HG02642 (cell line): ENCODE results near the gene NPAS4.
A peak's percentile ranks its signal among the peaks of the same experiment; 100 is the strongest.
"Not testable (repeated sequence)": the region's sequence is repeated elsewhere in the genome, so short reads cannot be mapped to it uniquely, and the experiment has no call there.

Source experiments
- ATAC-seq: cut with Tn5 transposase; IDR thresholded peaks from one replicate; pipeline ENCODE4 v1.9.1; 2021; ENCODE audit warnings: mild to moderate bottlenecking; ENCODE audit not compliant: unreplicated experiment, poor library complexity

The NPAS4 gene

GRCh38 chr11:66420671-66421476 lies at the start of gene NPAS4:
TSS of gene NPAS4 (plus strand) at chr11:66421035. CDS start at chr11:66421180, 145 bp downstream.
- no peak for ATAC-seq

DNA sequence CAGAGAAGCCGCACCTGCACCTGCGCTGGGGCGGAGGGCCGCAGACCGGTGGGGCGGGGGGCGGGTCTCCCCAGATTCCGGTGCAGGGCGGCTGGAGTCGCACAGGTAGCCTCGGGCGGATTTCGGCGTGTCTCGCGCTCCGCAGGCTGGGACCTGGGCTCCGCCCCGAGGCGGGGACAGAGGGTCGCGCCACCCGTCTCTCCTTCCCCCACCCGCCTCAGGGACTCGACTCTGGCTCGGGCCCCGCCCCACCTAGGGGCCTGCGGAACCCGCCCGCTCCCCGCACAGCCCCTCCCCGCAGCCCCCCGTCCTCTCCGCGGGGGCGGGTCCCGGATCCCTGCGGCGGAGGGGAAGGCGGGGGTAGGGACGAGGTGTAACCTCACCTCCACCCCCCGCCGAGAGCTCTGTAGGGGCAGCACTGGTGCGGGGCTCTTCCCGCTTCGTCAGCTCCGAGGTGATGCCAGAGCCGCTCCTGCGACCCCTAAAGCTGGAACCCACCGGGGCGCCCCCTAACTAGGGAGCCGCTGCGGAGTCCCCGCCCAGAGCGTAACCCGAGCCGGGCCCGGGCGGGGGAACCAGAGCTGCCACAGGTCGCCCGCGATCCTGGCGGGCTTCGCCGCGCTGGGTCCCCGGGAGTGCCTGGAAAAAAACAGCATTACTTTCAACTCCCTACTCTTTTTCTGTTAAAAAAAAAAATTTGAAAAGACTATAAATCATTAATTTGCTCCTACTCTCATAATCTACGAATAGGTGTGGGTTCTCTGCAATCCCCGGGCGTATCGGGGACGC lies 49.0 kb upstream of the NPAS4 start, which contains the start of gene SLC29A2:
Gene SLC29A2 (minus strand): TSS at position 134 of the 789 bp plus-strand sequence. CDS start 169 bp downstream, outside the sequence.
- ATAC-seq: peak; percentile 46

GRCh38 chr11:66373265-66373664 lies 47.6 kb upstream of the NPAS4 start:
- no peak for ATAC-seq

- ATAC-seq: not testable (repeated sequence)
Observed at GRCh38 chr11:66373690-66374287, 47.0 kb upstream of the NPAS4 start.

DNA sequence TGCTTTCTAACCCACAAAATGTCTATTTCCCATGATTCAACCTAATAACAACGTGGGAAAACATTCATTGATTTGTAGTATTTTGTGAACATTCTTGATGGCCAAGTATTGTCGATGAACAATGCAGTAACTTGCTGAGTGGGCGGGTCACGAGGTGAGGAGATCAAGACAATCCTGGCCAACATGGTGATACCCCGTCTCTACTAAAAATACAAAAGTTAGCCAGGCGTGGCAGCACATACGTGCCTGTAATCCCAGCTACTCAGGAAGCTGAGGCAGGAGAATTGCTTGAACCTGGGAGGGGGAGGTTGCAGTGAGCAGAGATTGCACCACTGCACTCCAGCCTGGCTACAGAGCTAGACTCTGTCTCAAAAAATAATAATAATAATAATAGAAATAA lies 40.6 kb upstream of the NPAS4 start:
- not testable (repeated sequence) for ATAC-seq

DNA sequence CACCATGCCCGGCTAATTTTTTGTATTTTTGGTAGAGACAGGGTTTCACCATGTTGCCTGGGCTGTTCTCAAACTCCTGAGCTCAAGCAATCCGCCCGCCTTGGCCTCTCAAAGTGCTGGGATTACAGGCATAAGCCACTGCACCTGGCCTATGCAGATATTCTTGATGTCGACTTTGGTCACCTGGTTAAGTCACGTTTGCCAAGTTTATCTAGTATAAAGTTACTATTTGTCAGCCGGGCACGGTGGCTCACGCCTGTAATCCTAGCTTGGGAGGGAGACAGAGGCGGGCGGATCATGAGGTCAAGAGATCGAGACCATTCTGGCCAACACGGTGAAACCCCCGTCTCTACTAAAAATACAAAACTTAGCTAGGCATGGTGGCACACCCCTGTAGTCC lies 36.5 kb upstream of the NPAS4 start:
- ATAC-seq: not testable (repeated sequence)

GRCh38 chr11:66386171-66387069 lies 34.4 kb upstream of the NPAS4 start:
- no peak for ATAC-seq

GRCh38 chr11:66388780-66389386 lies 32.0 kb upstream of the NPAS4 start:
- ATAC-seq: no peak

- no peak for ATAC-seq
Observed at GRCh38 chr11:66391322-66391721, 29.5 kb upstream of the NPAS4 start.

DNA sequence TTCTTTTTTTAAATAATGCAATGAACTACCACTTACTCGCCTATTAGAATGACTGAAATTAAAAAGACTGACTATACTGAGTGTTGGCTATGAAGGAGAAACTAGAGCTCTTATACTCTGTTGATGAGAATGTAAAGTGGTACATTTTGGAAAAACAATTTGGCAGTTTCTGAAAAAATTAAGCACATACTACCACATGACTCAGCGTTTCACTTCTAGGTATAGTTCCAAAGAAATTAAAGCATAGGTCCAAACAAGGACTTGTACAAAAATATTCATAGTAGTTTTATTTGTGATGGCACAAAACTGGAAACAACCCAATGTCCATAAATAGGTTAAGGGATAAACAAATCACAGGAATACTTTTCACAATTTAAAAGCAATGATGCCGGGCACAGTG lies 26.9 kb upstream of the NPAS4 start:
- no peak for ATAC-seq

DNA sequence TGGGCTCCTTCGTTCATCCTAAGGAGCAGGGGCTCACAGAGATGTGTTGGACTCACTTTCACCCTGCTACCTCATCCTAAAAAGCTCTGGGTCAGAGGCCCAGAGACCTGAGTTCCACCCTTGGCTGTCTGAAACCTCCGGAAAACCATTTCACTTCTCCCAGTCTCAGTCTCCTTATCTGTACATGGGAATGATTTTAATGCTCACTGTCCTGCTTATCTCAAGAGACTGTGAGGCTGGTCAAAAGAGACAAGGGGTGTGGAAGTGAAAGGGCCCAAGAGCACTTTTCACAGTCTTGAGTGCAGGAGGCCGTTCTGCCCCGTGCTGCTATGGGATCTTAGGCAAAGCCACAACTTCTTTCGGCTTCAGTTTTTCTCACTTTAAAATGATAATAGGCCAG lies 13.2 kb upstream of the NPAS4 start:
- no peak for ATAC-seq

DNA sequence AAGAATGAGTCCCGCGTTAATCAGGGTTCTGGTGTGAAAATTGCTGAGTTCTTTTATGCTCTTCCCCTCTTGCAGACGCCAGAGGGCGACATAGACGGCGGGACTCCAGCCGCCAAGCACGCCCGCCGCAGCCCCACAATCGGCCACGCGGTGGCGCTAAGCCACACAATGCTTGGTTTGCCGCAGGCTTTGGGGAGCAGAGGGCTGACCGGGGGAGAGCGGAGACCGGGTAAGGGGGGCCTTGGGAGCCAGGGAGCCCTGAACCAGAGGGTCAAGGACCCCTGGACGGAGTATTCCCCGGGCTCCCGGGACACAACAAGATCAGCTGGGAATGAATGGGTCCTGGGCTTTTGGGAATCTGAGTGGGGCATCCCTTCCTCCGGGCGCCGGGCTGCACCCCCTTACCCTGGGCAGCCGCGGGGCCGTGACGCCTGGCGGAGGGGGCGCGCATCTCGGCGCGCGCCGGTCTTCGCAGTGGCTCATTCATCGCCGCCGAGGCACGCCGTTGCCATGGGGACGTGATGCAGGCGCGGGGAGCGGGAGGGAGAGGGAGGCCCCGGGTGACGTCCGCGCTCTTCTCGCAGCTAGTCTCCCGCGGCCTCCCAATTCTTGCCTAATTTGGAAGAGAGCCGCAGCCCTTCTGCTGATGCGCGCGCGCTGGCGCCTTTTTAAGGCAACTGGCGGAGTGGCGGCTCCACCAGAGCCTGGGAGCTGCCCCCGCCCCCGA lies 12.2 kb upstream of the NPAS4 start:
- peak; percentile 72 for ATAC-seq

DNA sequence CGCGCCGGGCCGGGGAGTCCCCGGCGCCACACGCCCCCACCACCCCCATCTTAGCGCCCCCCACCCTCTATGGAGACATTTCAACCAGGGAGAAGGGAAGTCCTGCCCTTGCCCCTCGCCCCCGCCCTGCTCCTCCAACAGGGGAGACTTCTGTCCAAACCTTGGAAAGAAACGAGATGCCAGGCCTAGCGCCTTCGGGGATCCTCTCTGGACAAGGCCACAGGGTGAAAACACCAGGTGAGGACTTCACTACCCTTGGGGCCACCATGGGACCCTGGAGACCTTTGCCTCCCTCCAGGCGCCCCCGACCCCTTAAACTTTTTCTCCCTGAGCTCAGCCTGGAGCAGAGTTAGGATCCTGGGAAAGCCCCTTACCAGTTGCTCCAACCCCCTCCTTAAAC lies 11.6 kb upstream of the NPAS4 start:
- ATAC-seq: no peak

GRCh38 chr11:66410191-66410590 lies 10.6 kb upstream of the NPAS4 start:
- no peak for ATAC-seq

- ATAC-seq: no peak
Observed at GRCh38 chr11:66411323-66411722, 9.5 kb upstream of the NPAS4 start.

DNA sequence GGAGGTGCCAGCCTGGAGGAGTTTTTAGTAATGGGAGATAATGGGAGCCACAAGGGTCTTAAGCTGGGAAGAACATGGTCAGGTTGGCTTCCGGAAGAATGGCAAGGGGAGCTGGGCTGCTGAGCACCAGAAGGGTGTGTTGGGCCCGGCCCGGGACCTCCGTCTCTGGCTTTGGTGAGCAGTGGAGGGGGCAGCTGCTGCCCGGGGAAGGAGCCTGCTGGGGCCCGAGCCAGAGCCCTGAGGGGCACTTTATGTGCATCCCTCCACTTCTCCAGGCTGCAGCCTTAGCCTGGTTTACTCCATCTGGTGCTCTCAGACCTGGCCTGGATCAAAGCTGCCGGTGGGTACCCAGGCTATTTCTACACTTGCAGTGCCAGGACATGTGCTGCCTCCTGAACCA lies 8.7 kb upstream of the NPAS4 start:
- ATAC-seq: no peak

DNA sequence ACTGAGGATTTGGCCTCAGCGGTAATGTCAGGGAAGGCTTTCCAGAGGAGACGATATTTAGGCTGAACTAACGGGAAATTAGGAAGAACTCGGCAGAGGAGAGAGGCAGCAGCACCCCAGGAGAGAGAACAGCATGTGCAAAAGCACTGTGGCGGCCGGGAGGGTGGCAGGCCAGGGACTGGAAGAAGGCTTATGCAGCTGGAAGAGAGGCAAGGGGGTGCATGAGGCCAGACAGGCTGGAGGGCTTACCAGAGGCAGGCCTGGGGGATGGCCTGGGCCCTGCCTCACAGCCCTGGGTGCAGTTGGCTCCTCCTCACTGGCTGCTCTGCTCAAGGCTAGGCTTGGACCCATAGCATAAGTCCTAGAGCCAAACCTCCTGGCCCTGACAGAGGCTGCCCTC lies 7.7 kb upstream of the NPAS4 start:
- no peak for ATAC-seq

GRCh38 chr11:66414120-66414934 lies 6.5 kb upstream of the NPAS4 start:
- ATAC-seq: no peak
